ENCODE data around the gene WDR13. TPM values are rescaled to one million over a fixed set of nuclear protein-coding genes. Genes with fewer than 3 reads are reported as not detected.
"Not testable (repeated sequence)": the region's sequence is repeated elsewhere in the genome, so short reads cannot be mapped to it uniquely, and the experiment has no call there.

The WDR13 gene
- total RNA-seq, 1 experiment from 2014 or later: 91.3 TPM

GRCh38 chrX:48648336-48648751 lies 51.1 kb downstream of the WDR13 start:
- Histone ChIP-seq H3K27ac (ENCODE audit: low read length) (no peak overlapping the region), H3K4me1 (ENCODE audit: control insufficient read depth, insufficient read depth, low read length) (no peaks in the 10 kb centered on the region), H3K27me3 (ENCODE audit: control insufficient read depth, insufficient read depth, low read length) (no peaks in the 10 kb centered on the region), H3K9me3 (ENCODE audit: control insufficient read depth, insufficient read depth, low read depth, low read length) (no peaks in the 10 kb centered on the region), H3K4me3 (ENCODE audit: low read depth in 2 of 2, low read length in 2 of 2) (no peak overlapping the region), H3K36me3 (ENCODE audit: control insufficient read depth, insufficient read depth, low read length) (no peaks in the 10 kb centered on the region)
- TF ChIP-seq POLR2AphosphoS5 (IDR thresholded peaks at IDR 0.05; ENCODE audit: low read depth, low read length): no peak
- ChIA-PET CTCF (interaction anchor here (0.5 kb wide), 1 partner anchor 114 kb away, joined by 3 read pairs; the partner anchor contains the start of gene GLOD5), POLR2A (interaction anchor here (0.5 to 0.6 kb wide), 2 partner anchors 21 to 208 kb away, joined by 3 to 5 read pairs; no protein-coding TSS in a partner anchor)
- BruUV-seq (replicated peaks): no TSS peak
- DNase-seq (ENCODE audit: low read depth, low spot score) (no peak), ATAC-seq (peak; percentile 73)
- intact Hi-C loops (cut with micrococcal nuclease; ENCODE audit: unreplicated experiment): no loop called here
- in situ Hi-C loops (cut with HindIII; ENCODE audit: low pct_unique_long_range_greater_than_20kb, low sequenced_read_pairs): no loop called here

GRCh38 chrX:48649102-48649501 lies 51.8 kb downstream of the WDR13 start:
- no peak for ATAC-seq
- Histone ChIP-seq H3K4me1 (ENCODE audit: control insufficient read depth, insufficient read depth, low read length) (no peaks in the 10 kb centered on the region), H3K36me3 (ENCODE audit: control insufficient read depth, insufficient read depth, low read length) (no peaks in the 10 kb centered on the region), H3K9me3 (ENCODE audit: control insufficient read depth, insufficient read depth, low read depth, low read length) (no peaks in the 10 kb centered on the region), H3K27ac (ENCODE audit: low read length) (no peak overlapping the region), H3K27me3 (ENCODE audit: control insufficient read depth, insufficient read depth, low read length) (no peaks in the 10 kb centered on the region), H3K4me3 (ENCODE audit: low read depth in 2 of 2, low read length in 2 of 2) (no peak overlapping the region)
- DNase-seq (ENCODE audit: low read depth, low spot score): no peak
- ChIA-PET CTCF (no interaction called here), POLR2A (no interaction called here)
- TF ChIP-seq SIN3A (IDR thresholded peaks at IDR 0.05; ENCODE audit: borderline replicate concordance, insufficient read depth, low read depth, low read length): no peak
- TF ChIP-seq CTCF (IDR thresholded peaks at IDR 0.05): no peak
- TF ChIP-seq TCF7L2 (IDR thresholded peaks at IDR 0.05; ENCODE audit: low read depth, low read length): no peak
- in situ Hi-C loops (cut with HindIII; ENCODE audit: low pct_unique_long_range_greater_than_20kb, low sequenced_read_pairs) (no loop called here), intact Hi-C loops (cut with micrococcal nuclease; ENCODE audit: unreplicated experiment) (no loop called here)
- BruUV-seq (replicated peaks): no TSS peak

GRCh38 chrX:48652055-48652579 lies 54.8 kb downstream of the WDR13 start:
- ATAC-seq; in situ Hi-C loops (cut with HindIII; ENCODE audit: low pct_unique_long_range_greater_than_20kb, low sequenced_read_pairs); CTCF ChIA-PET; H3K27ac ChIP-seq (ENCODE audit: low read length); H3K4me1 ChIP-seq (ENCODE audit: control insufficient read depth, insufficient read depth, low read length); H3K4me3 ChIP-seq (ENCODE audit: low read depth in 2 of 2, low read length in 2 of 2); intact Hi-C loops (cut with micrococcal nuclease; ENCODE audit: unreplicated experiment); BruUV-seq (replicated peaks); H3K36me3 ChIP-seq (ENCODE audit: control insufficient read depth, insufficient read depth, low read length); POLR2A ChIA-PET; H3K27me3 ChIP-seq (ENCODE audit: control insufficient read depth, insufficient read depth, low read length); H3K9me3 ChIP-seq (ENCODE audit: control insufficient read depth, insufficient read depth, low read depth, low read length); DNase-seq (ENCODE audit: low read depth, low spot score): not testable (repeated sequence)

GRCh38 chrX:48654746-48655145 lies 57.5 kb downstream of the WDR13 start:
- H3K27me3 ChIP-seq (ENCODE audit: control insufficient read depth, insufficient read depth, low read length); H3K36me3 ChIP-seq (ENCODE audit: control insufficient read depth, insufficient read depth, low read length); intact Hi-C loops (cut with micrococcal nuclease; ENCODE audit: unreplicated experiment); H3K4me1 ChIP-seq (ENCODE audit: control insufficient read depth, insufficient read depth, low read length); BruUV-seq (replicated peaks); POLR2A ChIA-PET; H3K9me3 ChIP-seq (ENCODE audit: control insufficient read depth, insufficient read depth, low read depth, low read length); DNase-seq (ENCODE audit: low read depth, low spot score); in situ Hi-C loops (cut with HindIII; ENCODE audit: low pct_unique_long_range_greater_than_20kb, low sequenced_read_pairs); H3K27ac ChIP-seq (ENCODE audit: low read length); H3K4me3 ChIP-seq (ENCODE audit: low read depth in 2 of 2, low read length in 2 of 2); ATAC-seq: not testable (repeated sequence)
- CTCF ChIA-PET: interaction anchor here (0.6 kb wide), 1 partner anchor 181 kb away, joined by 3 read pairs; the partner anchor contains the start of gene PCSK1N

Other genes with a start within 250 kb of the WDR13 start
- not detected for gene SSX3, start 240.8 kb upstream of the WDR13 start, total RNA-seq (2021; ENCODE audit: unreplicated experiment)
- gene SSX4, start 214.0 kb upstream of the WDR13 start, total RNA-seq (2021; ENCODE audit: unreplicated experiment): 0.15 TPM
- gene SSX4B, start 185.5 kb upstream of the WDR13 start, total RNA-seq (2021; ENCODE audit: unreplicated experiment): 0.15 TPM
- gene SLC38A5, start 127.2 kb upstream of the WDR13 start, total RNA-seq (2021; ENCODE audit: unreplicated experiment): 1.1 TPM
- 43.1 TPM for gene FTSJ1, start 121.3 kb upstream of the WDR13 start, total RNA-seq (2021; ENCODE audit: unreplicated experiment)
- 8.6 TPM for gene PORCN, start 88.5 kb upstream of the WDR13 start, total RNA-seq (2021; ENCODE audit: unreplicated experiment)
- 157 TPM for gene EBP, start 75.7 kb upstream of the WDR13 start, total RNA-seq (2021; ENCODE audit: unreplicated experiment)
- gene TBC1D25, start 57.8 kb upstream of the WDR13 start, total RNA-seq (2021; ENCODE audit: unreplicated experiment): 29.4 TPM
- 528 TPM for gene RBM3, start 23.0 kb upstream of the WDR13 start, total RNA-seq (2021; ENCODE audit: unreplicated experiment)
- 0.82 TPM for gene WAS, start 86.3 kb downstream of the WDR13 start, total RNA-seq (2021; ENCODE audit: unreplicated experiment)
- gene SUV39H1, start 99.2 kb downstream of the WDR13 start, total RNA-seq (2021; ENCODE audit: unreplicated experiment): 25.6 TPM
- gene GLOD5, start 164.3 kb downstream of the WDR13 start, total RNA-seq (2021; ENCODE audit: unreplicated experiment): not detected
- 0.23 TPM for gene GATA1, start 189.1 kb downstream of the WDR13 start, total RNA-seq (2021; ENCODE audit: unreplicated experiment)
- gene HDAC6, start 204.6 kb downstream of the WDR13 start, total RNA-seq (2021; ENCODE audit: unreplicated experiment): 97.1 TPM
- 0.23 TPM for gene ERAS, start 229.0 kb downstream of the WDR13 start, total RNA-seq (2021; ENCODE audit: unreplicated experiment)
- gene PCSK1N, start 238.1 kb downstream of the WDR13 start, total RNA-seq (2021; ENCODE audit: unreplicated experiment): 17.8 TPM